GM21367 (cell line): Measurements from ENCODE around the gene CREB3L4.
"Not testable (repeated sequence)": the region's sequence is repeated elsewhere in the genome, so short reads cannot be mapped to it uniquely, and the experiment has no call there.

Source experiments
- ATAC-seq: cut with Tn5 transposase; IDR thresholded peaks from one replicate; pipeline ENCODE4 v1.9.1; 2021; ENCODE audit not compliant: unreplicated experiment

CREB3L4 gene

GRCh38 chr1:153984123-153984894 lies 16.6 kb downstream of the CREB3L4 start:
- ATAC-seq, result no peak

- no peak for ATAC-seq
Observed at GRCh38 chr1:153985341-153985912, 17.7 kb downstream of the CREB3L4 start.

GRCh38 chr1:153985941-153986761 lies 18.4 kb downstream of the CREB3L4 start, which contains the start of gene RAB13:
Gene RAB13 (minus strand): TSS chr1:153986339. CDS start chr1:153986236, 103 bp downstream.
- no peak for ATAC-seq

GRCh38 chr1:153987621-153988020 lies 19.9 kb downstream of the CREB3L4 start:
- no peak for ATAC-seq

- peak; percentile 68 for ATAC-seq
Observed at GRCh38 chr1:153990468-153991150, 22.9 kb downstream of the CREB3L4 start, which contains the start of gene RPS27. Gene RPS27 (plus strand): TSS chr1:153990762. CDS start chr1:153990797, 35 bp downstream.

GRCh38 chr1:153991151-153991630 lies 23.5 kb downstream of the CREB3L4 start:
- ATAC-seq, result no peak

- ATAC-seq, result no peak
Observed at GRCh38 chr1:153991806-153992205, 24.1 kb downstream of the CREB3L4 start.

- ATAC-seq, result no peak
Observed at GRCh38 chr1:153995202-153995601, 27.5 kb downstream of the CREB3L4 start.

GRCh38 chr1:153995640-153996039 lies 27.9 kb downstream of the CREB3L4 start:
- no peak for ATAC-seq

- not testable (repeated sequence) for ATAC-seq
Observed at GRCh38 chr1:153996882-153997281, 29.2 kb downstream of the CREB3L4 start.

GRCh38 chr1:154000420-154000819 lies 32.7 kb downstream of the CREB3L4 start:
- ATAC-seq, result no peak

GRCh38 chr1:154006136-154006535 lies 38.4 kb downstream of the CREB3L4 start:
- ATAC-seq, result no peak

- no peak for ATAC-seq
Observed at GRCh38 chr1:154012129-154012528, 44.4 kb downstream of the CREB3L4 start.

GRCh38 chr1:154012543-154012942 lies 44.8 kb downstream of the CREB3L4 start:
- not testable (repeated sequence) for ATAC-seq

GRCh38 chr1:154014154-154014907 lies 46.6 kb downstream of the CREB3L4 start:
- no peak for ATAC-seq

- no peak for ATAC-seq
Observed at GRCh38 chr1:154019269-154019668, 51.6 kb downstream of the CREB3L4 start.

- no peak for ATAC-seq
Observed at GRCh38 chr1:154019940-154020339, 52.2 kb downstream of the CREB3L4 start.
